ENCODE measurements around the gene NTRK2.

- TF ChIP-seq CTCF (IDR thresholded peaks at IDR 0.05) = no peak
- TF ChIP-seq POLR2A (IDR thresholded peaks at IDR 0.05) = no peak
Observed at GRCh38 chr9:84622981-84623380, 46.5 kb upstream of the NTRK2 start.
